Suprapubic skin (tissue), 3 donors: ENCODE measurements around the gene ZNF148.

ENCODE experiments used
- CTCF ChIP-seq, 2 donors: fragments of 200-600 bp in 1 of 2; fragments of 450-650 bp in 1 of 2; sonication (generic) in 1 of 2; IDR thresholded peaks; one replicate each; pipeline ENCODE4 v1.5.1; 2016 to 2019; ENCODE audit warnings: antibody characterized with exemption in 2 of 2, mild to moderate bottlenecking in 1 of 2, moderate library complexity in 1 of 2
- POLR2A ChIP-seq, 2 donors: fragments of 450-650 bp; IDR thresholded peaks; one replicate each; pipeline ENCODE4 v1.6.1; 2017; ENCODE audit warnings: antibody characterized with exemption in 2 of 2, mild to moderate bottlenecking in 2 of 2, moderate library complexity in 2 of 2

- TF ChIP-seq POLR2A (IDR thresholded peaks at IDR 0.05) (no peak), CTCF (IDR thresholded peaks at IDR 0.05) (no peak)
Measured at GRCh38 chr3:125334675-125335560, 40.2 kb downstream of the ZNF148 start.
